HK-2 (cell line): ENCODE measurements around the gene RNF215.
A peak's percentile ranks its signal among the peaks of the same experiment; 100 is the strongest.
"Not testable (repeated sequence)": the region's sequence is repeated elsewhere in the genome, so short reads cannot be mapped to it uniquely, and the experiment has no call there.

ENCODE experiments used
- DNase-seq: peaks from one replicate; pipeline ENCODE4 v3.0.0-alpha.2; 2018; ENCODE audit not compliant: unreplicated experiment

RNF215 gene

DNA sequence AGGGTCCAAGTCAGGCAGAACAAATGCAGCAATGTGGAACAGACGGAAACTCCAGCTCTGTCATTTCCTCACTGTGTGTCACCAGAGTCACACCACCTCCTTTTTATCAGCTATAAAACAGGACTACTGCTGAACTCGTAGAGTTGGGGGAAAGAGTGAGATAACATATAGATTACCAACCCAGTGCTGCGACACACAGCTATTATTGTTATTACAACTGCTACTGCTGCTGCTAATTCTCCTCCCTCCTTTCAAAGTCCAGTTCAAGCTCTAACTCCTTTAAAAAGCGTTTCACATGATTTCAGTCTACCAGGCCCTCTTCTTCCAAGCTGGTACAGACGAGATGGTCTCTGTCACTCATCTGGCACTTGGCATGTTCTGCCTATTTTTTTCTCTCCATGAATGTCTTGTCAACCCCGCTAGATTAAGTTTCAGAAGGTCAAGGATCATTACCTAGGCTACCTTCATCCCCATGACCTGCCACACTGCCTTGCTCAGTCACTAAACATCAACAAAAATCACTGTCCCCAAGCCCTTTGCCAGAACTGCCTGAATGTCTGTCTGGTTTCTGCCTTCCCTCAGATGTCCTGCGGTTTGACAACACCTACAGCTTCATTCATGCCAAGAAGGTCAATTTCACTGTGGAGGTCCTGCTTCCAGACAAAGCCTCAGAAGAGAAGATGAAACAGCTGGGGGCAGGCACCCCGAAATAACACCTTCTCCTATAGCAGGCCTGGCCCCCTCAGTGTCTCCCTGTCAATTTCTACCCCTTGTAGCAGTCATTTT is 34.7 kb upstream of the RNF215 start:
- DNase-seq: no peak

DNA sequence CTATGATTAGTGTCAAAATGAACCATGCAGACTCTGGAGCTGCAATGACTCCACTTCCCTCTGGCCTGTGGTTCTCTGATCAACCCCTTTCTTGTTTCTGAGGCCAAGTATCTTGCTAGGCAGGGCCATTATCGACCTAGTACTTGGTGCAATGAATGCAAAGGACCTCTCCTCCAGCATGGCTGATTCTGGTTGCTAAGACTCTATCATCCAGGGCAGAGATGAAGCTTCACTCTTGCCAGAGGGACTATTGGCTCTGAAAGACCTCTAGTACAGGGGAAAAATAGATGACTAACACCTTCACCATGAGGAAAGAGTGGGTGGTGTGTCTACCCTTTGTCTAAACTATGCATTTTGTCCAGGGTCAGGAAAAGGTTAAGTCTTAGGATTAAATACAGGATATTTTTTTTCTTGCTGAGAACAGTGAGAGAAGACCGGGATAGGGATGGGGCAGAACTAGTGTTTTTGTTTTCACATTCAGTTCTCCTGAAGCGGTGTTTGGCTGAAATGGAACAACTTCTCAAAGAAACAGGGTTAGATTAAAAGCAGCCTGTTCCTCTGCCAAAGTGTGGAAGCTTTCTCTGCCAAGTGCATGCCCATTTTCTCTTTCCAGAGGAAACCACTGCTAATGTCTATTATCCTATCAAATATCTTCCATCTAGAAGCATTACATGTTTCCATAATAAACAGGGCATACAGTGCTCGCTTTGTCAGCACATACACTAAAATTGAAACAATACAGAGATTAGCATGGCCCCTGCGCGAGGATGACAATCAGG is 33.3 kb upstream of the RNF215 start:
- no peak for DNase-seq

DNA sequence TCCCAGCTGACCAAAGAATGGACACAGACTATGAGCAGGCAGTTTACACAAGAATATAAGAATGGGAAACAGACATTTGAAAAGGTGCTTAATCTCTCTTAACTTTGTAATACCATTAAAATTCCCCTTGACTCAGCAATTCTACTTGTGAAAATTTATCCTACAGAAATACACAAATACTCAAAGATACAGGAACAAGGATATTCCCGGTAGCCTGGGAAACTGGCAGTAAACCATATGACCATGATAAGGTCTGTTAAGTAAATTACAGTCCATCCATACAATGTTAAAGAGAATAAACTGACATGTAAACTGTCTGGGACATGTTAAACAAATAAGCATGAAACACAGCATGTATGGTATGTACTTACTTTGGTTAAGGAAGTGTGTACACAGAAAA is 29.6 kb upstream of the RNF215 start:
- no peak for DNase-seq

DNA sequence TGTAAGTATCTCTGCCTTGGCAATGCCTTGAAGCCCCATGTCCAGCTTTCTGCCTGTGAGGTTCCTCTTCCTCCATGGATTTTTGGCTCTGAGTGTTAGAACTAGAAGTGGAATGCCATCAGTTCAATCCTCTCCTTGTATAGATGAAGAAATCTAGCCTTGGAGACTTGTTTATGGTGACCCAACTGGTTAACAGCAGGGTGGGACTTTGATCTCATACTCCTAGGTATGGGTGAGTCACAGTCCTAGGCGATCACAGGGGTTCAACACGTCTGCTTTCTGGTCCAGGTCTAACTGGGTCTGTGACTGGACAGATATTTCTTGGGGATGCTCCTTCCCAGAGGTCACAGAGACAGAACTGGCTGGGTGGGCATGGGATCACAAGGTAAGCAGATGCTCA is 29.2 kb upstream of the RNF215 start:
- DNase-seq: no peak

DNA sequence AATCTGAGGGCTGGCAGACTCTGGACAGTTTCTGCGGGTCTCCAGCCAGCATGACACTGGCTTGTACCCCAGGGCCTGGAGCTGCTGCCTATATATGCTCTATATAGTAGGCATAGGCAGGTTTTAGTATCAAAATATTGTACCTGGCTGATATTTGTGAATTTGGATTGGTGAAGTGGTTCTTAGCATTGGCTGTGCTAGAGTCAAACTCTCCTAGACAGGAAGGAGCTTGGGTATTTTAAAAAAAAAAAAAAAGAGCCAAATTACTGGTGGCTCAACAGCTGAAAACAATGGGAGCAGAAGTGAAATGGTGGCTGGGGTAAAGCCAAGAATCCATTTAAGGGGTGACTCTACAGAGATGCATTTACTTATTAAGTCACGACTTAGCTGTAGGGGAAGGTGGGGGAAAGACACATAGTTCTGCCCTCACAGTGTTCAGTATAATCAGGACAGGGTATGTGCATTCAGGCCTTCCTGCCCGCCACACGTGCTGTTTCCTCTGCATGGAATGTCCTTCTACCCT is 27.4 kb upstream of the RNF215 start:
- no peak for DNase-seq

DNA sequence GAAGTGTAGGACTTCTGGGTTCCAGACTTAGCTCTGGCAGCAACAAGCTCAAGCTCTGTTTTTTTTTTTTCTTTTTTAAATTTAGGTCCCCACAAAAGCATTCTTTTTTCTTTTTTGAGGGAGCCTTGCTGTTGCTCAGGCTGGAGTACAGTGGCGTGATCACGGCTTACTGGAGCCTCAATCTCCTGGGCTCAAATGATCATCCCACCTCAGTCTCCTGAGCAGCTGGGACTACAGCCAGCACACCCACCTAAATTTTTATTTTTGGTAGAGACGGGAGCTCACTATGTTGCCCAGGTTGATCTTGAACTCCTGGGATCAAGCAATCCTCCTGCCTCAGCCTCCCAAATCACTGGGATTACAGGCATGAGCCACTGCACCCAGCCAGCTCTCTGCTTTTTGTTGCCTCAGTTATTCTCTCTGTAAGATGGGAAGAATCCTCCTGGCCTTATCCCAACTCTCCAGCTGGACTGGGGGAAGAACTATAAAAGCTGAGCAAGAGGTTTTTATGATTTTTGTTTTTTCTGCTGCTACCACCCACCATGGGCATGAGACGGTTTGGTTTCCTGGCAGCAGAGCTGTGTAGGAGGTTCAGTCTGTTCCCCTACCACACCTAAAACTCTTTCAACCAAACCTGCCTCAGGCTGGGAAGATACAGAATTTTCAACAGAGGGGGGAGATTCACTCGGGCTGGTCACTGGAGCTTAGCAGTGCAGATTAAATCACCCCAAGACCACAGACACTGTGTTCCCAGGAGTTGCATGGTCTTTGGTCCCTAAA is 26.7 kb upstream of the RNF215 start:
- DNase-seq: no peak

DNA sequence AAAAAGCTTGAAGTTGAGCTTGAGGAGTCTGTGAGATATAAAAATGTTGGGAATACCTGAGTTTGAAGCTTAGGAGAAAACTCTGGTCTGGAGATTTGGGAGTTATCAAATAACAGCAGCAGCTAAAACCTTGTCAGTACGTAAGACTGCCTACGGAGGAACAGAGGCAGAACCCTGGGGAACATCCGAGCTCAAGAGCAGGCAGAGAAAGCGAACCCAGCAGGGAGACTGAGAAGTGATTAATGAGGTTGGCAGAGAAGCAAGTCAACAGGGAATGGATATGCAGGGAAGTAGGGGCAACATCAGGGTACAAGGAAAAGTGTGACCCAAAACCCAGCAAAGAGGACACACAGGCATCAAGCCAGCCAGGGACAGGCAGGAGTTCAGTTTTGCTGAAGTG is 25.8 kb upstream of the RNF215 start:
- DNase-seq: no peak

DNA sequence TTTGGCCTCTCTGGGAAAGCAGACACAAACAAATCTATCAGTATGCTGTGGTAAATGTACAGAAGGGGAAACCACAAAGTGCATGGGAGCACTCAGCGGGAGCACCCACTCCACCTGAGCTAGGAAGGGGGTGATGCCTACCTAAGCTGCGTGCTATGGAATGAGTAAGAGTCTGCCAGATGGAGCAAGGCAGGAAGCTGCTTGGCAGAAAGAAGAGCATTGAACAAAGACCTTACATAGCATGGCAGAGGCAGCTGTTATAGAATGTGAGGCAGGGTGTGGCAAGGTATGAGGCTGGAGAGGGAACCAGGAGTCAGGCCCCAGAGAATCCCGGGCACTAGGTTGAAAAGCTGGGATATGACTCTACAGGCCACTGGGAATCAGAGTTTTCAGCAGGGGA is 24.6 kb upstream of the RNF215 start:
- no peak for DNase-seq

DNA sequence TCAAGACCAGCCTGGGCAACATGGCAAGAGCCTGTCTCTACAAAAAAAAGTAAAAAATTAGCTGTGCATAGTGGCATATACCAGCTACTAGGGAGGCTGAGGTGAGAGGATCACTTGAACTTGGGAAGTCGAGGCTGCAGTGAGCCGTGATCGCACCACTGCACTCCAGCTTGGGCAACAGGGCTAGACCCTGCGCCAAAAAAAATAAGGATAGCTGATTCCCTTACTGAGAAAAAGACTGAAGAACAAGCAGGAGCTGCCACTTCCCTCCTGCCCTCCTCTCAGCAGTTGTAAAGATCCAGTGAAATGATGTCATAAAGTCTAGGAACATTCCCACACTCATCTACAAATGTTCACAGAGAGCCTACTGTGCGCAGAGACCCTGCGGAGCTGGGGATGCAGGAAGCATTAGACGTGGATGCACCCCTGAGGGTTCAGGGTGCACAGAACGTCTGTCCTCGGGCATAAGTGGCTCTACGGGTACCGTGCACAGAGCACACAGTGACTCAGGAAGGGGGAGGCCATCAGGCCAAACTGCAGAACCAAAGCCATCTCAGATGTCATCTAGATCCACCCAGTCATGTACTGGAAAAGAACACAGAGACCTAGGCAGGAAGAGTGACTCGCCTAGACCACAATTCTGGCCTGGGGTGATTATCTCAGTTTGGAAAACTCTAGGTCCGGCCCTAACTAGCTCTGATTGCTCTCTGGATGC is 21.3 kb upstream of the RNF215 start:
- peak; percentile 55 for DNase-seq

DNA sequence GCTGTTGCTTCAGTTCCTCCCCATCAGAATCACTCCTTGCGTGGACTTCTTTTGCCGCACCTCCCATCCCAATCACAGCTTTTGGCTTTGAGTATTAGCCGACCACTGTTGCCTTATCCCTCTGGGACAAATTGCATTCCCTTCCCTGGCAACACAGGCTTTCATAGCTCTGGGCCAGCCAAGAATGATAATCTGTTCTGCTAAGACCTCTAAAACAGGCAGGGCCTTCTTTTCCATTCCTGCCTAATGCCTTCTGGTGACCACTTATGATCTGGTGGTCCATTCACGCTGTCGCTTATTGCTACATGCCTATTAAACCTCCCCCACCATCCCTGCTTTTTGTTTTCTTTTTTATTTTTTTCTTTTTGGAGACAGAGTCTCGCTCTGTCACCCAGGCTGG is 19.2 kb upstream of the RNF215 start:
- DNase-seq: no peak

DNA sequence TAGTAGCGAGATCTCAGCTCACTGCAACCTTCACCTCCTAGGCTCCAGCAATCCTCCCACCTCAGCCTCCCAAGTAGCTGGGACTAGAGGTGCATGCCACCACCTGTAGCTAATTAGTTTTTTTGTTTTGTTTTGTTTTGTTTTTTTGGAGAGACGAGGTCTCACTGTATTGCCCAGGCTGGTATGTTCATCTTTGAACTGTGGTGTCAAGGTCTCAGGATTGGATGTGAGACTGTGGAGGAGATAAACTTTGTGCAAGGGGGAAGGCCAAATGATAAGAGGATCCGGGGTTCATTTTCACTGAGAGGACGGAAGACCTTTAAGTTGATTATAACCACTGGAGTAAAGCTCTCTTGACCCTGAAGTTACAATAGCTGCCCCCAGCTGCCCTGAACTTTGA is 18.5 kb upstream of the RNF215 start:
- no peak for DNase-seq

DNA sequence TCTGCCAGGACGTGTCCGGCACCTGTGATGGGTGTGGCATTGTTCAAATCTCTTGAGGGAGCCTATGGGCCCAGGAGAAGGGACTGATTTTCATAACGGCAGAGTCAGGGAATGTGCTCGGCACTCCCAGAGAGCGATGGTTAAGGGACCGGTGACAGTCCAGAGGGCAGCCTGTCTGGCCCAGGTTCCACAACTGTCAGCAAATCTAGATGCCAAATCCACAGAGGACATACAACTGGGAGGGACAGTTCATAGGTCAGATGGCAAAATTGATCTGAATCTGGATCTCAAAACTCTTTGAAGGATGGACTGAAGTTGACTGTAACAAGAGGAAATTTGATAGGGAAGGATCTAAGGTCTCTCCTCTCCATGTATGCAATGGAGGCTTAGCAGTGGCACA is 17.1 kb upstream of the RNF215 start:
- DNase-seq: no peak

DNA sequence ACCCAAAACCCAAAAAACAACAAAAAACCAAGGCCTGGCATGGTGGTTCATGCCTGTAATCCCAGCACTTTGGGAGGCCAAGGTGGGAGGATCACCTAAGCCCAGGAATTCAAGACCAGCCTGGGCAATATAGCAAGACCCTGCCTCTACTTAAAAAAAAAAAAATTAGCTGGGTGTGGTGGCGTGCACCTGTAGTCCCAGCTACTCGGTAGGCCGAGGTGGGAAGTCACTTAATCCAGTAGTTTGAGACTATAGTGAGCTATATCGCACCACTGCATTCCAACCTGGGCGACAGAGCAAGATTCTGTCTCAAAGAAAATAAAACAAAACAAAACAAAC is 15.5 kb upstream of the RNF215 start:
- not testable (repeated sequence) for DNase-seq

DNA sequence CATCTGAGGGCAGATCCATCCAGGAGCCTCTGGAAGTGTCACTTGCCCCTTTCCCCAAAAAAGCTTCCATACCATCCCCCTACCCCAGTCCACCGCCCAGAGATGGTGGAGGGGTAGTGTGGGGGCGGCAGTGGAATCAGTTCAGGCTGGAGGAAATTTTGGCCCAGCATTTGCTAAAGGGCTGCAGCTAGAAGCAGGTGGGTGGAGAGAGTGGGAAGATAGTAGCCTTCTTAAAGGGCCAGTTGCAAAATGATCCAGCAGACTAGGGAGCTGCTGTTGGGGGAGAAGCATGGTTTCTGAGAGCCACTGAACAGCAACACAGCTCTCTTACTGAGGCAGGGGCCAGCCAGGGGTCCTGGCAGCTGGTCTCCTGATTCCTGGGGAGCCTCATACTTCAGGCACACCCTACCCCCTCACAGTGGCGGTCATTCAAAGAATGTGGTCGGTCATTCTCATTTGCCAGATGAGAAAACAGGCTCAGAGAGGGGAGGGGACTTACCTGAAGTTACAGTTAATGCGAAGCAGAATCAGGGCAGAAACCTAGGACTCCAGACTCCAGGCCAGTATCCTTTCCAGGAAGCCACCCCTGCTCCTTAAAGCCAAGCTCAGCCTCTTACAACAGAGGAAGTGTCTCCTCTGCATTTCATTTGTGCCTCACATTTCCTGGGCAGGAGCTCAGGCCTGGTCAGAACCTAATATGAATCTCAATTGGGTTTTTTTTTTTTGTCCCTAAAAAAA is 15.0 kb upstream of the RNF215 start:
- DNase-seq: no peak

DNA sequence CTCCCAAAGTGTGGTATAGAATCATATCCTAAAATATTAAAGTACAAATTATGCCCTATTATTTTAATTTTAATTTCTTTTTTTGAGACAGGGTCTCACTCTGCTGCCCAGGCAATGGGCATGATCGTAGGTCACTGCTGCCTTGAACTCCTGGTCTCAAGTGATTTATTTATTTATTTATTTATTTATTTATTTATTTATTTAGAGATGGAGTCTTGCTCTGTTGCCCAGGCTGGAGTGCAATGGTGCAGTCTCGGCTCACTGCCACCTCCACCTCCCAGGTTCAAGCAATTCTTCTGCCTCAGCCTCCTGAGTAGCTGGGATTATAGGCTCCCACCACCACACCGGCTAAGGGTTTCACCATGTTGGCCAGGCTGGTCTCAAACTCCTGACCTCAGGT is 13.8 kb upstream of the RNF215 start:
- not testable (repeated sequence) for DNase-seq

DNA sequence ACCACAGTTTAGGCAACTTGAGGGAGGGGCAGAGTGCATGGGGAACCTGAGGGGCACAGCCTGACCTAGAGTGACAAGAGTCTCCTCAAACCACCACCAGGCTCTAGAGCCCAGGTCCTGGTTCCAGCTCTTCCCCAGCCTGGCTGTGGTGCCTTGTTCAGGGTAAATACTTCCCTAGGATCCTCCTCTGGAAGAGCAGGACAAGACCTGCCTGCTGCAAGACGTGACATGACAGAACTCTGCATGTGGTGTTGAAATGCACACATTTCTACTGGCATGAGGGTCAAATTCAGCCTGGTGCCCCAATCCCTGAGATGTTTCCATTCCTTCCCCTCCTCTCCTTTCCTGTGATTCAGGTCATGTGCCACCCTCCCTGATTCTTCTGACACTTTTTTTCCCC is 12.9 kb upstream of the RNF215 start:
- DNase-seq: no peak

DNA sequence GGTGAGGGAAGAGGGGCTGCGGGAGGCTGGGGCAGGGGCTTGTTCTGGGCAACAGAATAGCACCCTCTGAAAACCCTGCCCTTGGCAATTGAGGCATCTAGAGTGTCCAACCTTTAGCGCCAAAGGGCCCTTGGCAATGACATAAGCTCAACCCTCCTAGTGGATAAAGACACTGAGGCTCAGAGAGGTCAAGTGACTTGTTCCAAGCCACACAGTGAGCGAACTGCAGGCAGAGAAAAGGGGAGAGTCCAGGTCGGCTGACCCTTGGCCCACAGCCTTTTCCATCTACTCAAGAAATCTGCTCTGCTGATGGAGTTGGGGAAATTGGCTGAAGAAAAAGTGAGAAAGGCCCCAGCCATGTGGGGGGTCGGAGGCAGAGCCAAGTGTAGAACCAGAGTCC is 12.5 kb upstream of the RNF215 start:
- DNase-seq: no peak

DNA sequence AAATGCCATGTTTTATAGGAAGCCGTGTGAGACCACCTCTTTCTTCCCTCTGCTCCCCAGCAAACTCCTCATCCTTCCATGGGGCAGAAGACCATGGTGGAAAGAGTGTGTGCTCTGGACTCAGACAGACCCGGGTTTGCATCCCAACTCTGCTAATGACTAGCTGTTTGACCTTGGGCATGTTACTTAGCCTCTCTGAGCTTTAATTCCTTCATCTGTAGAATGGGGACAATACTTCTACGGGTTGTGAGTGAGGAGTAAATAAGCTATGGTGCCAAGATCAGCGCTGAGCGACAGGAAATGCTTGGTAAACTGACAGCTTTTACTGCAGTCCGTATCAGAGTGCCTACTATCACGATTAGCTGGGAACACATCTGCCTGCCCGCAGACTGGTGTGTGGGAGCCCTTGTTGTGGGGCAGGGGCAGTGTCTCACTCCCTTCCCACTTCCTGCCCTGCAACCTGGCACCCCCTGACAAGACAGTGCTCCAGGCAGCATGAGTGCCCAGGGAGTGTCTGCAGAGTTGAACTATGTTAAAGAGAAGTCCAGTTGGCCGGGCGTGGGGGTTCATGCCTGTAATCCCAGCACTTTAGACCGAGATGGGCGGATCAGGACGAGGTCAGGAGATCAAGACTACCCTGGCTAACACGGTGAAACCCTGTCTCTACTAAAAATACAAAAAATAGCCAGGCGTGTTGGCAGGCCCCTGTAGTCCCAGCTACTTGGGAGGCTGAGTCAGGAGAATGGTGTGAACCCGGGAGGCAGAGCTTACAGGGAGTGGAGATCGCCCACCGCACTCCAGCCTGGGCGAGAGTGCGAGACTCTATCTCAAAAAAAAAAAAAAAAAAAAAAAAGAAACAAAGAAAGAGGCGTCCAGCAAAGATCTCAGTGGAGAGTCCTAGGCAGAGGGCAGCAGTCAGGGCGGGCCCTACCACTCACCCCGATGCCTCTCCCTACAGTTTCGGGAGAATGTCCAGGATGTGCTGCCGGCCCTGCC is 11.8 kb upstream of the RNF215 start:
- DNase-seq: no peak

DNA sequence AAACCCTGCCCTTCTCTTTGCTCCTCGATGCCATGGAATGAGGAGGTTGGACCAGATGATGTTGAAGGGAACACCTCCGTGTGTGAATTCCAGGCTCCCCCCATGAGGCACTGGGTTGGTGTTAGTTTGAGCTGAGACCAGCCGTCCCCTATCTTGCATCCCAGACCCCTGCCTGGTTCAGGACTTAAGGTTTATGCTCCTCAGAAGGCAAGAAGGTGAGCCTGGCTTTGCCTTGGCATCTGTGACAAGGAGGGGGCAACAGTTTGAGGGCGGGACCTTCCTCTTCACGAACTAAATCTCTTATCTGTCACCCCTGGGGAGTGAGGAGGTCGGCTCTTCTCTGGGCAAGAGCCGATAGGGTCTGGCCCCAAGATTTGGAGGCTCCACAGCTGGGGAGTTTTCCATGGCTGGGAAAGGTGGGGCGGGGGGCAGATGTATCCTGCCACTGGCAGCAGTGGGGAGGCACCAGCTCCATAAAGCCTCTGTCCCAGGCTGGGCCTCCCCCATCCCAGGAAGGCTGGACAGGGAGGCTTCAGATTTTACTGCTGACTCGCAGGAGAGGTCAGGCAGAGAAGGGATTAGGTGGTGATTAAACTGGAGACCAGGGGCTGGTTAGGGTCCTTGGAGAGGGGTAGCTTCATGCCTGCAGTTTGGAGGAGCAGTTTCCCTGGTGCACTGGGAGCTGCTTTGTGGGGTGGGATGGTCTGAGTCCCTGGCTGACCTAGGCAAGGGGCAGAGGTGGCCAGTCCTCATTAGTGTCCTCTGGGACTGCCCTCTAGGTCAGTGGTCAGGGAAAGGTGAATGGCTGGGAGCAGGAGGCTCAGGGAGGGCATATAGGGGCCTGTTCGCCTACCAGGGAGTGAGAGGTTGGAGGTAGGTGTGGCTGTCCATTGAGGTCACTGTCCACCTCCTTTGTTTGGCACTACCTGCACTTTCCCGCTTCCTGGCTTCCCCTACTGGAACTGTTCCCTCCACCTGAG is 10.7 kb upstream of the RNF215 start:
- DNase-seq: no peak
